ENCODE results near the gene PLEKHA7. TPM values are rescaled to one million over a fixed set of nuclear protein-coding genes. Genes with fewer than 3 reads are reported as not detected.

PLEKHA7 gene
- total and polyA plus RNA-seq, 2 of the 13 experiments (the other 11 are each of a cell fraction or from before 2014, with no cell fraction given) = 17.5 to 18.7 TPM

- no peak for TF ChIP-seq ZNF276 (CRISPR knock-in tag; IDR thresholded peaks at IDR 0.05; ENCODE audit: low read depth)
- no peak for TF ChIP-seq UBTF (CRISPR knock-in tag; IDR thresholded peaks at IDR 0.05)
- no peak for TF ChIP-seq HNF1B (CRISPR knock-in tag; IDR thresholded peaks at IDR 0.05)
- no peak for TF ChIP-seq ZNF136 (CRISPR knock-in tag; IDR thresholded peaks at IDR 0.05; ENCODE audit: low read depth)
- TF ChIP-seq GABPB1 (CRISPR knock-in tag; IDR thresholded peaks at IDR 0.05) = no peak
- no peak for TF ChIP-seq GATAD1 (CRISPR knock-in tag; IDR thresholded peaks at IDR 0.05)
- TF ChIP-seq NFKBIZ (CRISPR knock-in tag; IDR thresholded peaks at IDR 0.05) = no peak
- TF ChIP-seq MED13 (CRISPR knock-in tag; IDR thresholded peaks at IDR 0.05) = no peak
- TF ChIP-seq PCBP2 (optimal IDR thresholded peaks at IDR 0.05; ENCODE audit: low read depth, low read length, poor library complexity, severe bottlenecking) = no peak
- TF ChIP-seq CC2D1A (CRISPR knock-in tag; IDR thresholded peaks at IDR 0.05) = no peak
- no peak for TF ChIP-seq DDIT3 (CRISPR knock-in tag; IDR thresholded peaks at IDR 0.05)
- TF ChIP-seq ZNF318 (CRISPR knock-in tag; IDR thresholded peaks at IDR 0.05) = no peak
Observed at GRCh38 chr11:16759857-16760508, 254.2 kb downstream of the PLEKHA7 start (continued).
